ENCODE measurements around the gene DUOXA2.

DUOXA2 gene

DNA sequence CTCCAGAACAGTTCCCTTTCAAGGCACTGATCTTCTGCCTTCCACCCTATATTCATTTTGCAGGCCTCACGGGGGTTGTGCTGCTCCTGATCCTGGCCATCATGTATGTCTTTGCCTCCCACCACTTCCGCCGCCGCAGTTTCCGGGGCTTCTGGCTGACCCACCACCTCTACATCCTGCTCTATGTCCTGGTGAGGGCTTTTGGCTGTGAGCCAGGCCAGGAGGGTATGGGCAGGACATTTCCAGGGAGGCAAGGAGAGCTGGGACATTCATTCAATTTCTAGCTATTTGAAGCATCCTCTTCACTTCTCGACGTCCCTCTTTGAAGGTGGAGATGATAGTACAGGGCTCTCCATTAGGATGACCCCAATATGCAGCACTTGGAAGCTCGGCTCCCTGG is 41.6 kb downstream of the DUOXA2 start:
- Histone ChIP-seq H3K9me2 (replicated peaks; ENCODE audit: insufficient read depth, low read length) (no peaks in the 10 kb centered on the region), H3K4me2 (ENCODE audit: low read depth, low read length, poor library complexity, severe bottlenecking) (no peak overlapping the region), H3K9me3 (ENCODE audit: insufficient read depth, low read length) (no peaks in the 10 kb centered on the region), H3K9ac (ENCODE audit: low read length) (no peak overlapping the region), H3K79me2 (ENCODE audit: insufficient read depth, low read length) (no peaks in the 10 kb centered on the region), H3K36me3 (ENCODE audit: low read length) (no peaks in the 10 kb centered on the region), H2AFZ (ENCODE audit: low read depth, low read length, severe bottlenecking) (no peak overlapping the region), H3K27me3 (ENCODE audit: low read length) (no peaks in the 10 kb centered on the region), H4K20me1 (ENCODE audit: low read depth, low read length) (no peaks in the 10 kb centered on the region), H3F3A (ENCODE audit: insufficient read depth) (no peaks in the 10 kb centered on the region), H3K4me3 (ENCODE audit: insufficient read depth, low read length, poor library complexity, severe bottlenecking) (no peak overlapping the region), H3K27ac (ENCODE audit: low read depth, low read length) (no peak overlapping the region)
- TF ChIP-seq, protein P1, sequence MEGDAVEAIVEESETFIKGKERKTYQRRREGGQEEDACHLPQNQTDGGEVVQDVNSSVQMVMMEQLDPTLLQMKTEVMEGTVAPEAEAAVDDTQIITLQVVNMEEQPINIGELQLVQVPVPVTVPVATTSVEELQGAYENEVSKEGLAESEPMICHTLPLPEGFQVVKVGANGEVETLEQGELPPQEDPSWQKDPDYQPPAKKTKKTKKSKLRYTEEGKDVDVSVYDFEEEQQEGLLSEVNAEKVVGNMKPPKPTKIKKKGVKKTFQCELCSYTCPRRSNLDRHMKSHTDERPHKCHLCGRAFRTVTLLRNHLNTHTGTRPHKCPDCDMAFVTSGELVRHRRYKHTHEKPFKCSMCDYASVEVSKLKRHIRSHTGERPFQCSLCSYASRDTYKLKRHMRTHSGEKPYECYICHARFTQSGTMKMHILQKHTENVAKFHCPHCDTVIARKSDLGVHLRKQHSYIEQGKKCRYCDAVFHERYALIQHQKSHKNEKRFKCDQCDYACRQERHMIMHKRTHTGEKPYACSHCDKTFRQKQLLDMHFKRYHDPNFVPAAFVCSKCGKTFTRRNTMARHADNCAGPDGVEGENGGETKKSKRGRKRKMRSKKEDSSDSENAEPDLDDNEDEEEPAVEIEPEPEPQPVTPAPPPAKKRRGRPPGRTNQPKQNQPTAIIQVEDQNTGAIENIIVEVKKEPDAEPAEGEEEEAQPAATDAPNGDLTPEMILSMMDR (IDR thresholded peaks at IDR 0.05; ENCODE audit: insufficient read depth, low read length, poor library complexity, severe bottlenecking), result no peak
- TF ChIP-seq EZH2phosphoT487 (conservative IDR thresholded peaks at IDR 0.05; ENCODE audit: low read length), result no peak

DNA sequence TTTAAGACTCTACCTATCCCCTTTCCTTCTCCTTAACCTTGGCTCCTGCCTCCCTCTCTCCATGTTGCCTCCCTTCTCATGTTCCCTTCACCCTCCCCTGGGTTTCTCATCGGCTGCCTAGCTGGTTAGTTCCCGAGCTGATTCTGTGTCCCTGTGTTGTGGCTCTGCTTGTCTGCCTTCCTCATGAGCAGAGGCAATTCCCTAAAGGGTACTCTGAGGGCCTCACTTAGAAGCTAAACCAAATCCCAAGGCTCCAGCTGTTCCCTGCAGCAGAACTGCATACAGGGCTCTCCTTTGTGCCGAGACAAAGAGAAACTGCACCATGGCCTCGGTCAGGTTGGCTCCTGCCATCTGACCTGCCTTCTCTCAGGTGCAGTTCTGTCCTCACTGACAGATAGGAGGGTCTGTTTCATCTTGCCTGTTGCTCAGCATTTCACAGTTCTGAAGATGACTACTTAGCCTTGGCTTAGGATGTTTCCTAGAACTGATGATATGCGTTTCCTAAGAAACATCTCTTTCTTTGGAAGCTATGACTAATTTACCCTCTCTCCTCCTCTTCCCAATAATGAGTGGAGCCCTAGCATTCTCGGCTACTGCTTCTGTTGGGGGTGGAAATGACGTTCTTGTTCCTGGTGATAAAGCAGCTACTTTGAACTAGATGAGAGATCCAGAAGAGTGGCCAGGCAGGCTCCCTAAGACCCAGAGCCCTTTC is 42.8 kb downstream of the DUOXA2 start:
- no peaks in the 10 kb centered on the region for H3K9me3 ChIP-seq (ENCODE audit: insufficient read depth, low read length)
- H3K27me3 ChIP-seq (ENCODE audit: low read length), result no peaks in the 10 kb centered on the region
- H3F3A ChIP-seq (ENCODE audit: insufficient read depth), result no peaks in the 10 kb centered on the region
- H3K4me2 ChIP-seq (ENCODE audit: low read depth, low read length, poor library complexity, severe bottlenecking), result no peak overlapping the region
- H3K36me3 ChIP-seq (ENCODE audit: low read length), result no peaks in the 10 kb centered on the region
- H3K9me2 ChIP-seq (replicated peaks; ENCODE audit: insufficient read depth, low read length), result no peaks in the 10 kb centered on the region
- H3K4me3 ChIP-seq (ENCODE audit: insufficient read depth, low read length, poor library complexity, severe bottlenecking), result no peak overlapping the region
- TF ChIP-seq, protein P1 (IDR thresholded peaks at IDR 0.05; ENCODE audit: insufficient read depth, low read length, poor library complexity, severe bottlenecking), result no peak
- TF ChIP-seq EZH2phosphoT487 (conservative IDR thresholded peaks at IDR 0.05; ENCODE audit: low read length), result no peak
- no peaks in the 10 kb centered on the region for H3K79me2 ChIP-seq (ENCODE audit: insufficient read depth, low read length)
- no peaks in the 10 kb centered on the region for H4K20me1 ChIP-seq (ENCODE audit: low read depth, low read length)
- no peak overlapping the region for H3K27ac ChIP-seq (ENCODE audit: low read depth, low read length)
- H3K9ac ChIP-seq (ENCODE audit: low read length), result no peak overlapping the region
- no peak overlapping the region for H2AFZ ChIP-seq (ENCODE audit: low read depth, low read length, severe bottlenecking)

DNA sequence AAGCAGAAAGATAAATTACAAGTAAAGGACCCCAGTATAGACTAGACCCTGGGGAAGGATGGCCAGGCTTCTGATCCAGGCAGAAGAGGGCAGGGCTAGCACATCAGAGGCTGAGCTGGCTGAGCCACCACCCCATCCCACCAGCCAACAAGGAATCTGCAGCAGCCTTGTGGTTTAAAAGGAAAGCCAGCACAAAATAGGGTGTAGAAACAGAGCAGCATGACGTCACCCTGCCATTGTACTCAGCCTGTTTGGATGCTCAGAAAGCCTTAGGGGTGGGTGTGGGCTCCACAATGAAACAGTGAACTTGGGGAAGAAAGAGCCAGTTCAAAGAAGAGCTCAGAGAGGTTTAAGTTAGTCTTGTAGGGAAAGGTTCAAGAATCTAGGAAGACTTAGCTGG is 43.8 kb downstream of the DUOXA2 start:
- Histone ChIP-seq H4K20me1 (ENCODE audit: low read depth, low read length) (no peaks in the 10 kb centered on the region), H3K79me2 (ENCODE audit: insufficient read depth, low read length) (no peaks in the 10 kb centered on the region), H3K9me2 (replicated peaks; ENCODE audit: insufficient read depth, low read length) (no peaks in the 10 kb centered on the region), H3K27ac (ENCODE audit: low read depth, low read length) (no peak overlapping the region), H3K9me3 (ENCODE audit: insufficient read depth, low read length) (no peaks in the 10 kb centered on the region), H3K9ac (ENCODE audit: low read length) (no peak overlapping the region), H3F3A (ENCODE audit: insufficient read depth) (no peaks in the 10 kb centered on the region), H3K4me2 (ENCODE audit: low read depth, low read length, poor library complexity, severe bottlenecking) (no peak overlapping the region), H3K36me3 (ENCODE audit: low read length) (no peaks in the 10 kb centered on the region), H3K4me3 (ENCODE audit: insufficient read depth, low read length, poor library complexity, severe bottlenecking) (no peak overlapping the region), H2AFZ (ENCODE audit: low read depth, low read length, severe bottlenecking) (no peak overlapping the region), H3K27me3 (ENCODE audit: low read length) (no peaks in the 10 kb centered on the region)
- TF ChIP-seq, protein P1 (IDR thresholded peaks at IDR 0.05; ENCODE audit: insufficient read depth, low read length, poor library complexity, severe bottlenecking), result no peak
- no peak for TF ChIP-seq EZH2phosphoT487 (conservative IDR thresholded peaks at IDR 0.05; ENCODE audit: low read length)

Measured in SU-DHL-6 (cell line).